ENCODE measurements around the gene DISP2. TPM values are rescaled to one million over a fixed set of nuclear protein-coding genes. Genes with fewer than 3 reads are reported as not detected.

DISP2 gene
- total RNA-seq, 1 donor from 2014 or later, result 3.6 TPM

- Mint-ChIP-seq H3K4me3 (ENCODE audit: unreplicated experiment) (no peak overlapping the region), H3K27ac (ENCODE audit: unreplicated experiment) (no peak overlapping the region), H3K36me3 (ENCODE audit: low read depth, unreplicated experiment) (no peaks in the 10 kb centered on the region), H3K4me1 (ENCODE audit: unreplicated experiment) (peaks cover 6% of the 10 kb centered on the region), H3K27me3 (ENCODE audit: unreplicated experiment) (peaks cover 5% of the 10 kb centered on the region), H3K9me3 (ENCODE audit: unreplicated experiment) (no peaks in the 10 kb centered on the region)
- no peak for DNase-seq (ENCODE audit: low spot score)
- no peak for TF ChIP-seq CTCF (IDR thresholded peaks at IDR 0.05; ENCODE audit: unreplicated experiment)
Measured at GRCh38 chr15:40424483-40425115, 66.6 kb downstream of the DISP2 start.

- peaks cover 6% of the 10 kb centered on the region for H3K4me1 Mint-ChIP-seq (ENCODE audit: unreplicated experiment)
- no peak for TF ChIP-seq CTCF (IDR thresholded peaks at IDR 0.05; ENCODE audit: unreplicated experiment)
- no peak for DNase-seq (ENCODE audit: low spot score)
- H3K9me3 Mint-ChIP-seq (ENCODE audit: unreplicated experiment), result no peaks in the 10 kb centered on the region
- H3K27me3 Mint-ChIP-seq (ENCODE audit: unreplicated experiment), result peaks cover 5% of the 10 kb centered on the region
- no peaks in the 10 kb centered on the region for H3K36me3 Mint-ChIP-seq (ENCODE audit: low read depth, unreplicated experiment)
- H3K4me3 Mint-ChIP-seq (ENCODE audit: unreplicated experiment), result no peak overlapping the region
- no peak overlapping the region for H3K27ac Mint-ChIP-seq (ENCODE audit: unreplicated experiment)
Measured at GRCh38 chr15:40425681-40426080, 67.7 kb downstream of the DISP2 start.

- TF ChIP-seq CTCF (IDR thresholded peaks at IDR 0.05; ENCODE audit: unreplicated experiment), result no peak
- no peak for DNase-seq (ENCODE audit: low spot score)
Measured at GRCh38 chr15:40427188-40427587, 69.2 kb downstream of the DISP2 start.

GRCh38 chr15:40428185-40428584, 70.2 kb downstream of the DISP2 start:
- Mint-ChIP-seq H3K9me3 (ENCODE audit: unreplicated experiment) (no peaks in the 10 kb centered on the region), H3K27ac (ENCODE audit: unreplicated experiment) (no peak overlapping the region), H3K27me3 (ENCODE audit: unreplicated experiment) (no peaks in the 10 kb centered on the region), H3K36me3 (ENCODE audit: low read depth, unreplicated experiment) (no peaks in the 10 kb centered on the region), H3K4me3 (ENCODE audit: unreplicated experiment) (no peak overlapping the region), H3K4me1 (ENCODE audit: unreplicated experiment) (peaks cover 6% of the 10 kb centered on the region)
- no peak for TF ChIP-seq CTCF (IDR thresholded peaks at IDR 0.05; ENCODE audit: unreplicated experiment)
- no peak for DNase-seq (ENCODE audit: low spot score)

More at GRCh38 chr15:40427188-40427587, 69.2 kb downstream of the DISP2 start:
- H3K27me3 Mint-ChIP-seq (ENCODE audit: unreplicated experiment), result no peaks in the 10 kb centered on the region
- no peak overlapping the region for H3K4me3 Mint-ChIP-seq (ENCODE audit: unreplicated experiment)
- peaks cover 6% of the 10 kb centered on the region for H3K4me1 Mint-ChIP-seq (ENCODE audit: unreplicated experiment)
- no peaks in the 10 kb centered on the region for H3K36me3 Mint-ChIP-seq (ENCODE audit: low read depth, unreplicated experiment)
- no peaks in the 10 kb centered on the region for H3K9me3 Mint-ChIP-seq (ENCODE audit: unreplicated experiment)
- no peak overlapping the region for H3K27ac Mint-ChIP-seq (ENCODE audit: unreplicated experiment)

Other genes starting within 250 kb of the DISP2 start
- 153 TPM for gene BMF, start 249.3 kb upstream of the DISP2 start, total RNA-seq (ENCODE audit: unreplicated experiment)
- 11.9 TPM for gene BUB1B, start 197.2 kb upstream of the DISP2 start, total RNA-seq (ENCODE audit: unreplicated experiment)
- gene PAK6, start 119.2 kb upstream of the DISP2 start, total RNA-seq (ENCODE audit: unreplicated experiment), result 0.31 TPM
- not detected for gene ANKRD63, start 75.2 kb upstream of the DISP2 start, total RNA-seq (ENCODE audit: unreplicated experiment)
- gene PLCB2, start 50.3 kb upstream of the DISP2 start, total RNA-seq (ENCODE audit: unreplicated experiment), result 71.3 TPM
- gene INAFM2, start 34.5 kb upstream of the DISP2 start, total RNA-seq (ENCODE audit: unreplicated experiment), result 17.7 TPM
- gene CCDC9B, start 17.3 kb upstream of the DISP2 start, total RNA-seq (ENCODE audit: unreplicated experiment), result 0.92 TPM
- gene PHGR1, start 7.2 kb upstream of the DISP2 start, total RNA-seq (ENCODE audit: unreplicated experiment), result not detected
- 26.0 TPM for gene KNSTRN, start 24.5 kb downstream of the DISP2 start, total RNA-seq (ENCODE audit: unreplicated experiment)
- 56.2 TPM for gene IVD, start 47.6 kb downstream of the DISP2 start, total RNA-seq (ENCODE audit: unreplicated experiment)
- gene BAHD1, start 82.7 kb downstream of the DISP2 start, total RNA-seq (ENCODE audit: unreplicated experiment), result 20.4 TPM
- 36.5 TPM for gene CHST14, start 112.8 kb downstream of the DISP2 start, total RNA-seq (ENCODE audit: unreplicated experiment)
- gene CCDC32, start 206.8 kb downstream of the DISP2 start, total RNA-seq (ENCODE audit: unreplicated experiment), result 40.4 TPM
- gene RPUSD2, start 211.1 kb downstream of the DISP2 start, total RNA-seq (ENCODE audit: unreplicated experiment), result 11.5 TPM
- gene KNL1, start 236.0 kb downstream of the DISP2 start, total RNA-seq (ENCODE audit: unreplicated experiment), result 9.5 TPM

Data from endothelial cell (in vitro differentiated cells).